ENCODE data around the gene GDF2. TPM values are rescaled to one million over a fixed set of nuclear protein-coding genes. Genes with fewer than 3 reads are reported as not detected.

The GDF2 gene
- not detected for total RNA-seq
- not detected for polyA plus RNA-seq

- Mint-ChIP-seq H3K36me3 (no peaks in the 10 kb centered on the region), H3K4me3 (no peak within 1 kb of the TSS), H3K4me1 (no peaks in the 10 kb centered on the region), H3K27ac (no peak within 1 kb of the TSS), H3K27me3 (peaks cover 0 to 8% of the 10 kb centered on the region in 2 donors), H3K9me3 (no peaks in the 10 kb centered on the region)
- no peaks in the 10 kb centered on the region for H3K36me3 ChIP-seq (ENCODE audit: insufficient read depth, low read length)
- ChIA-PET CTCF (interaction anchor here (1.7 to 2.6 kb wide), 2 partner anchors 11 to 275 kb away, joined by 5 to 9 read pairs; no protein-coding TSS in a partner anchor), POLR2A (no interaction called here)
- H3K4me3 ChIP-seq (ENCODE audit: low read length) = no peak within 1 kb of the TSS
- H3K27ac ChIP-seq (ENCODE audit: low read depth, low read length) = no peak within 1 kb of the TSS
- no peaks in the 10 kb centered on the region for H3K4me1 ChIP-seq (ENCODE audit: insufficient read depth, low read length)
- no peak for DNase-seq
- no peaks in the 10 kb centered on the region for H3K9me3 ChIP-seq (ENCODE audit: low read length)
- H3K27me3 ChIP-seq (ENCODE audit: insufficient read depth, low read length, poor library complexity, severe bottlenecking) = no peaks in the 10 kb centered on the region
Observed at GRCh38 chr10:47322300-47323061, at the start of gene GDF2. TSS of gene GDF2 (plus strand) at chr10:47322454. CDS start at chr10:47322669, 215 bp downstream.

GRCh38 chr10:47276071-47276470 lies 46.2 kb upstream of the GDF2 start:
- H3K9me3 Mint-ChIP-seq = peaks cover 0 to 2% (median 0%) of the 10 kb centered on the region in 5 donors
- no peak overlapping the region for H3K27ac Mint-ChIP-seq
- Histone ChIP-seq H3K36me3 (ENCODE audit: insufficient read depth, low read length) (no peaks in the 10 kb centered on the region), H3K9me3 (ENCODE audit: low read length) (no peaks in the 10 kb centered on the region), H3K4me1 (ENCODE audit: insufficient read depth, low read length) (peaks cover 23% of the 10 kb centered on the region), H3K27me3 (ENCODE audit: insufficient read depth, low read length, poor library complexity, severe bottlenecking) (no peaks in the 10 kb centered on the region), H3K4me3 (ENCODE audit: low read length) (no peak overlapping the region), H3K27ac (ENCODE audit: low read depth, low read length) (no peak overlapping the region)
- POLR2A ChIA-PET = no interaction called here
- no peaks in the 10 kb centered on the region for H3K36me3 Mint-ChIP-seq
- no peak overlapping the region for H3K4me3 Mint-ChIP-seq
- no peak for DNase-seq
- CTCF ChIA-PET = interaction anchor here (0.8 to 1.5 kb wide), 2 partner anchors 13 to 15 kb away, joined by 3 to 4 read pairs; no protein-coding TSS in a partner anchor
- peaks cover 19 to 29% (median 20%) of the 10 kb centered on the region in 3 donors for H3K4me1 Mint-ChIP-seq
- peaks cover 0 to 3% of the 10 kb centered on the region in 2 donors for H3K27me3 Mint-ChIP-seq

GRCh38 chr10:47276576-47277351 lies 45.5 kb upstream of the GDF2 start:
- POLR2A ChIA-PET = no interaction called here
- Histone ChIP-seq H3K27me3 (ENCODE audit: insufficient read depth, low read length, poor library complexity, severe bottlenecking) (no peaks in the 10 kb centered on the region), H3K4me3 (ENCODE audit: low read length) (no peak overlapping the region), H3K27ac (ENCODE audit: low read depth, low read length) (no peak overlapping the region), H3K36me3 (ENCODE audit: insufficient read depth, low read length) (no peaks in the 10 kb centered on the region), H3K4me1 (ENCODE audit: insufficient read depth, low read length) (peaks cover 23% of the 10 kb centered on the region), H3K9me3 (ENCODE audit: low read length) (no peaks in the 10 kb centered on the region)
- H3K27ac Mint-ChIP-seq = peak overlapping the region in 6 of 8 donors; percentile 1 to 84 (median 28)
- DNase-seq = no peak
- peaks cover 0 to 2% (median 0%) of the 10 kb centered on the region in 5 donors for H3K9me3 Mint-ChIP-seq
- H3K36me3 Mint-ChIP-seq = no peaks in the 10 kb centered on the region
- H3K4me3 Mint-ChIP-seq = peak overlapping the region in 2 of 7 donors; percentile 22 to 23
- H3K27me3 Mint-ChIP-seq = peaks cover 0 to 3% of the 10 kb centered on the region in 2 donors
- CTCF ChIA-PET = interaction anchor here (0.8 to 1.5 kb wide), 4 partner anchors 12 to 229 kb away, joined by 3 to 4 read pairs (median 3); no protein-coding TSS in a partner anchor
- peaks cover 19 to 29% (median 22%) of the 10 kb centered on the region in 3 donors for H3K4me1 Mint-ChIP-seq

- peak in 3 of 5 donors; percentile 22 to 66 (median 28) for DNase-seq
- no peaks in the 10 kb centered on the region for H3K36me3 Mint-ChIP-seq
- Histone ChIP-seq H3K4me1 (ENCODE audit: insufficient read depth, low read length) (peaks cover 23% of the 10 kb centered on the region), H3K27me3 (ENCODE audit: insufficient read depth, low read length, poor library complexity, severe bottlenecking) (no peaks in the 10 kb centered on the region), H3K4me3 (ENCODE audit: low read length) (no peak overlapping the region), H3K9me3 (ENCODE audit: low read length) (no peaks in the 10 kb centered on the region), H3K36me3 (ENCODE audit: insufficient read depth, low read length) (no peaks in the 10 kb centered on the region), H3K27ac (ENCODE audit: low read depth, low read length) (no peak overlapping the region)
- H3K4me3 Mint-ChIP-seq = peak overlapping the region in 2 of 7 donors; percentile 22 to 23
- H3K27me3 Mint-ChIP-seq = peaks cover 0 to 6% of the 10 kb centered on the region in 2 donors
- H3K27ac Mint-ChIP-seq = peak overlapping the region in 5 of 8 donors; percentile 1 to 84 (median 14)
- H3K9me3 Mint-ChIP-seq = peaks cover 0 to 2% (median 0%) of the 10 kb centered on the region in 5 donors
- CTCF ChIA-PET = interaction anchor here (1.0 to 1.2 kb wide), 3 partner anchors 10 to 230 kb away, joined by 3 read pairs; no protein-coding TSS in a partner anchor
- POLR2A ChIA-PET = no interaction called here
- H3K4me1 Mint-ChIP-seq = peaks cover 19 to 29% (median 22%) of the 10 kb centered on the region in 3 donors
Observed at GRCh38 chr10:47277352-47278151, 44.7 kb upstream of the GDF2 start.

GRCh38 chr10:47278152-47278473 lies 44.1 kb upstream of the GDF2 start:
- peaks cover 0 to 6% of the 10 kb centered on the region in 2 donors for H3K27me3 Mint-ChIP-seq
- no peak overlapping the region for H3K4me3 ChIP-seq (ENCODE audit: low read length)
- H3K27ac Mint-ChIP-seq = no peak overlapping the region
- CTCF ChIA-PET = interaction anchor here (0.9 to 1.4 kb wide), 4 partner anchors 11 to 231 kb away, joined by 3 to 4 read pairs (median 3); no protein-coding TSS in a partner anchor
- no peaks in the 10 kb centered on the region for H3K9me3 ChIP-seq (ENCODE audit: low read length)
- H3K27ac ChIP-seq (ENCODE audit: low read depth, low read length) = no peak overlapping the region
- no peak overlapping the region for H3K4me3 Mint-ChIP-seq
- H3K27me3 ChIP-seq (ENCODE audit: insufficient read depth, low read length, poor library complexity, severe bottlenecking) = no peaks in the 10 kb centered on the region
- POLR2A ChIA-PET = no interaction called here
- no peaks in the 10 kb centered on the region for H3K36me3 Mint-ChIP-seq
- H3K4me1 ChIP-seq (ENCODE audit: insufficient read depth, low read length) = peaks cover 23% of the 10 kb centered on the region
- no peaks in the 10 kb centered on the region for H3K36me3 ChIP-seq (ENCODE audit: insufficient read depth, low read length)
- H3K4me1 Mint-ChIP-seq = peaks cover 19 to 29% (median 22%) of the 10 kb centered on the region in 3 donors
- no peak for DNase-seq
- H3K9me3 Mint-ChIP-seq = peaks cover 0 to 2% (median 0%) of the 10 kb centered on the region in 5 donors

- Histone ChIP-seq H3K9me3 (ENCODE audit: low read length) (no peaks in the 10 kb centered on the region), H3K27ac (ENCODE audit: low read depth, low read length) (no peak overlapping the region), H3K27me3 (ENCODE audit: insufficient read depth, low read length, poor library complexity, severe bottlenecking) (no peaks in the 10 kb centered on the region), H3K4me3 (ENCODE audit: low read length) (no peak overlapping the region), H3K36me3 (ENCODE audit: insufficient read depth, low read length) (no peaks in the 10 kb centered on the region), H3K4me1 (ENCODE audit: insufficient read depth, low read length) (peaks cover 23% of the 10 kb centered on the region)
- H3K4me3 Mint-ChIP-seq = no peak overlapping the region
- peaks cover 0 to 2% (median 0%) of the 10 kb centered on the region in 5 donors for H3K9me3 Mint-ChIP-seq
- no peaks in the 10 kb centered on the region for H3K36me3 Mint-ChIP-seq
- ChIA-PET POLR2A (no interaction called here), CTCF (interaction anchor here (0.9 to 1.4 kb wide), 5 partner anchors 12 to 231 kb away, joined by 3 to 4 read pairs (median 3); no protein-coding TSS in a partner anchor)
- H3K4me1 Mint-ChIP-seq = peaks cover 19 to 29% (median 22%) of the 10 kb centered on the region in 3 donors
- peaks cover 0 to 4% of the 10 kb centered on the region in 2 donors for H3K27me3 Mint-ChIP-seq
- H3K27ac Mint-ChIP-seq = peak overlapping the region in 2 of 8 donors; percentile 9 to 89
- DNase-seq = no peak
Observed at GRCh38 chr10:47278720-47279119, 43.5 kb upstream of the GDF2 start.

- Histone ChIP-seq H3K4me3 (ENCODE audit: low read length) (no peak overlapping the region), H3K27ac (ENCODE audit: low read depth, low read length) (no peak overlapping the region), H3K36me3 (ENCODE audit: insufficient read depth, low read length) (no peaks in the 10 kb centered on the region), H3K27me3 (ENCODE audit: insufficient read depth, low read length, poor library complexity, severe bottlenecking) (no peaks in the 10 kb centered on the region), H3K4me1 (ENCODE audit: insufficient read depth, low read length) (peaks cover 23% of the 10 kb centered on the region), H3K9me3 (ENCODE audit: low read length) (no peaks in the 10 kb centered on the region)
- peaks cover 0 to 2% (median 0%) of the 10 kb centered on the region in 5 donors for H3K9me3 Mint-ChIP-seq
- peaks cover 0 to 4% of the 10 kb centered on the region in 2 donors for H3K27me3 Mint-ChIP-seq
- H3K4me3 Mint-ChIP-seq = peak overlapping the region in 1 of 7 donors; percentile 71
- ChIA-PET CTCF (interaction anchor here (0.9 to 1.4 kb wide), 4 partner anchors 10 to 36 kb away, joined by 3 to 4 read pairs (median 3); no protein-coding TSS in a partner anchor), POLR2A (no interaction called here)
- peak overlapping the region in 2 of 8 donors; percentile 9 to 89 for H3K27ac Mint-ChIP-seq
- H3K4me1 Mint-ChIP-seq = peaks cover 19 to 29% (median 22%) of the 10 kb centered on the region in 3 donors
- no peak for DNase-seq
- H3K36me3 Mint-ChIP-seq = no peaks in the 10 kb centered on the region
Observed at GRCh38 chr10:47279276-47279675, 43.0 kb upstream of the GDF2 start.
